Measurements from ENCODE around the gene BAX.

BAX gene

GRCh38 chr19:48934837-48935236 lies 19.8 kb upstream of the BAX start:
- DNase-seq (ENCODE audit: low spot score): no peak
- no peak for TF ChIP-seq CTCF (IDR thresholded peaks at IDR 0.05; ENCODE audit: extremely low read depth, missing control alignments)

GRCh38 chr19:48935864-48936263 lies 18.8 kb upstream of the BAX start:
- no peak for TF ChIP-seq CTCF (IDR thresholded peaks at IDR 0.05; ENCODE audit: extremely low read depth, missing control alignments)
- no peak for DNase-seq (ENCODE audit: low spot score)

GRCh38 chr19:48938256-48938655 lies 16.4 kb upstream of the BAX start:
- no peak for TF ChIP-seq CTCF (IDR thresholded peaks at IDR 0.05; ENCODE audit: extremely low read depth, missing control alignments)
- no peak for DNase-seq (ENCODE audit: low spot score)

GRCh38 chr19:48940902-48941301 lies 13.8 kb upstream of the BAX start:
- no peak for TF ChIP-seq CTCF (IDR thresholded peaks at IDR 0.05; ENCODE audit: extremely low read depth, missing control alignments)
- DNase-seq (ENCODE audit: low spot score): no peak

- TF ChIP-seq CTCF (IDR thresholded peaks at IDR 0.05; ENCODE audit: extremely low read depth, missing control alignments): no peak
- no peak for DNase-seq (ENCODE audit: low spot score)
Measured at GRCh38 chr19:48943081-48943480, 11.6 kb upstream of the BAX start.

- no peak for TF ChIP-seq CTCF (IDR thresholded peaks at IDR 0.05; ENCODE audit: extremely low read depth, missing control alignments)
- DNase-seq (ENCODE audit: low spot score): no peak
Measured at GRCh38 chr19:48945415-48945814, 9.3 kb upstream of the BAX start.

- no peak for DNase-seq (ENCODE audit: low spot score)
- TF ChIP-seq CTCF (IDR thresholded peaks at IDR 0.05; ENCODE audit: extremely low read depth, missing control alignments): no peak
Measured at GRCh38 chr19:48945817-48946216, 8.9 kb upstream of the BAX start.
